HepG2 (cell line): ENCODE data around the gene SLC25A33. TPM values are rescaled to one million over a fixed set of nuclear protein-coding genes. Genes with fewer than 3 reads are reported as not detected.

ENCODE experiments used
- HOXA9 ChIP-seq: sonication (generic); formaldehyde crosslinking; IDR thresholded peaks from 2 replicates; pipeline ENCODE4 v1.8.1; 2022; ENCODE audit warnings: missing genetic modification reagents, mild to moderate bottlenecking, moderate library complexity, borderline replicate concordance
- NR0B2 ChIP-seq: sonication (generic); formaldehyde crosslinking; IDR thresholded peaks from 2 replicates; pipeline ENCODE4 v1.4.0; 2020; ENCODE audit warnings: mild to moderate bottlenecking, missing genetic modification reagents
- TFE3 ChIP-seq: IDR thresholded peaks from 2 replicates; pipeline ENCODE4 v1.6.1; 2016
- ZNF407 ChIP-seq: sonication (generic); formaldehyde crosslinking; IDR thresholded peaks from one replicate; pipeline ENCODE4 v1.5.1; 2020; ENCODE audit warnings: mild to moderate bottlenecking, missing genetic modification reagents; ENCODE audit errors: not compliant biosample characterization
- polyA plus RNA-seq, 8 experiments: library from polyadenylated mRNA; depleted of rRNA in 3 of 8; stranded (reverse) in 7 of 8; unstranded in 1 of 8; fragments of >200 nt; fragmentation: Illumina TruSeq in 4 of 8; extraction: Trizol in 4 of 8; gene quantifications; 2 replicates each; pipeline versions ENCODE4 v1.2.1 to v1.2.3, GENCODE V29; 2011 to 2016; ENCODE audit warnings: low read depth in 4 of 8, missing spikeins in 1 of 8, mixed read lengths in 1 of 8; ENCODE audit not compliant: insufficient read depth in 1 of 8
- total RNA-seq, 5 experiments: library from RNA; depleted of rRNA; stranded (reverse); fragments of >200 nt; fragmentation: Illumina TruSeq; extraction: Trizol; gene quantifications; 2 replicates each; pipeline ENCODE4 v1.2.3, GENCODE V29; 2016; ENCODE audit warnings: low read depth in 1 of 5

Gene SLC25A33
- total and polyA plus RNA-seq, 2 of the 13 experiments (the other 11 are each of a cell fraction or from before 2014, with no cell fraction given) = 15.4 to 50.3 TPM

- no peak for TF ChIP-seq ZNF407 (CRISPR knock-in tag)
- TF ChIP-seq NR0B2 = no peak
- no peak for TF ChIP-seq HOXA9 (CRISPR knock-in tag)
- no peak for TF ChIP-seq TFE3 (CRISPR knock-in tag)
Observed at GRCh38 chr1:9569267-9569666, 30.0 kb downstream of the SLC25A33 start (continued).
